ENCODE measurements around the gene RSF1. TPM values are rescaled to one million over a fixed set of nuclear protein-coding genes. Genes with fewer than 3 reads are reported as not detected.

The RSF1 gene
- polyA plus RNA-seq, 1 donor, result 33.3 TPM

- no peak for DNase-seq (ENCODE audit: low read depth)
Observed at GRCh38 chr11:77801477-77801876, 19.0 kb downstream of the RSF1 start.

- DNase-seq (ENCODE audit: low read depth), result no peak
Observed at GRCh38 chr11:77800449-77800848, 20.1 kb downstream of the RSF1 start.

DNA sequence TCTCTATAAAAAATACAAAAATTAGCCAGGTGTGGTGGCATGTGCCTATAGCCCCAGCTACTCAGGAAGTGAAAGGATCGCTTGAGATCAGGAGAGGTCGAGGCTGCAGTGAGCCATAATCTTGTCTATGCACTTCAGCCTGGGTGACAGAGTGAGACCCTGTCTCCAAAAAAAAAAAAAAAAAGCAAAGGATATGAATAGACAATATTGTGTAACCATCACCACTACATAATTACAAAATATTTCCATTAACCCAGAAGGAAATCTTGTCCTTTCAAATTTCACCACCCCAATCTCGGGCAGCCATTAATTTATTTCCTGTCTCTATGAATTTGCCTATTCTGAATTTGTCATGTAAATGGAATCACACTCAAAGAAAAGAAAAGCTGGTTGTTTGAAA is 21.2 kb downstream of the RSF1 start:
- no peak for DNase-seq (ENCODE audit: low read depth)

DNA sequence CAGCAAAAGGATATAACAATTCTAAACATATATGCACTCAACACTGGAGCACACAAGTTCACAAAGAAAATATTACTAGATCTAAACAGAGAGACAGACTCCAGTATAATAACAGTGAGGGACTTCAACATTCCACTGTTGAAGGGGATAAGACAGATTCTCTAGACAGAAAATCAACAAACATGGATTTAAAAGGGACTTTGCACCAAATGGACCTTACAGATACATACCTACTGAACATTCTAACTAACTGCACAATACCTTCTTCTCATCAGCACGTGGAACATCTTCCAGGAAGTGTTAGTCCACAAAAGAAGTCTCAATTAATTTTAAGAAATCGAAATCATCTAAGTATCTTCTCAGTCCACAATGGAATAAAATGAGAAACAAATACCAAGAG is 26.6 kb downstream of the RSF1 start:
- DNase-seq (ENCODE audit: low read depth), result no peak

GRCh38 chr11:77791301-77791700 is 29.2 kb downstream of the RSF1 start:
- DNase-seq (ENCODE audit: low read depth), result no peak

DNA sequence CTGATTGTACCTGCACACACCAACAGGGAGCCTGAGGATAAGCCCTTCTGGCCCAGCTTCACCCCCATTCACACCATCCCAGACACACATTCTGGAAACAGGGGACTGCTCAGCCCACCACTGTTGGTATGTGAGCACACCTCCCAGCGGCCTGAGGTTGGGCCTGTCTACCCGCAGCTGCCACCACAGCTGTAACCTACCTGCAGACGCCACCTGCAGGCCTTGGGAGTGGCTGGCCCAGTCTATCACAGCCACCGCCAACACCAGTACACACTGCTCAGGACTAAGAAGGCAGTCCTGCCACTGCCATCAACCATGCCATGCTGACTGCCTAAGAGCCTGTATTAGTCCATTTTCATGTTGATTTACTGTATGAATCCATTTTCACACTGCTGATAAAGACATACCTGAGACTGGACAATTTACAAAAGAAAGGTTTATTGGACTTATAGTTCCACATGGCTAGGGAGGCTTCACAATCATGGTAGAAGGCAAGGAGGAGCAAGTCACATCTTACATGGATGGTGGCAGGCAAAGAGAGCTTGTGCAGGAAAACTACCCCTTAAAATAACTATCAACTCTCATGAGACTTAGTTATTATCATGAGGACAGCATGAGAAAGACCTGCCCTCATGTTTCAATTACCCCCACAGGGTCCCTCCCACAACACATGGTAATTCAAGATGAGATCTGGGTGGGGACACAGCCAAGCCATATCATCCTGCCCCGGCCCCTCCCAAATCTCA is 30.6 kb downstream of the RSF1 start:
- no peak for DNase-seq (ENCODE audit: low read depth)

GRCh38 chr11:77789061-77789730 is 31.3 kb downstream of the RSF1 start:
- DNase-seq (ENCODE audit: low read depth), result no peak

DNA sequence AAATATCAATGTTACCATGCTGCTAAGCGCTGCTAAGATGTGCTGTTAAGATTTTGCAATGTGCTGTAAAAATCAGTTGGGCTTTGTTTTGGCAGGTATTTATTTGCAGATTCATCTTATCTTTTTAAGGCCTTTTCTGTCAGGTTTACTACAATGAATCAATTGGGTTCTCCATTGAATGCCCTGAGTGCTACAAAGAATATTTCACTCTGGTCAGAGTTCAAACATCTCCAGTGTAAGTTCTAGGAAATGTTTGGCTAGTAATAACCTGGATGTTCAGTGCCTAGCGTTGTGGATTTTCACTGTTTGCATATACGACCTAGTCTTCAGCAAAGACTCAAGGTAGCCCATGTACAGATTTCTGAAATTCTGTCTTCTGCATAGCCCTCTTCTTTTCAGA is 36.0 kb downstream of the RSF1 start:
- no peak for DNase-seq (ENCODE audit: low read depth)

GRCh38 chr11:77783025-77783424 is 37.5 kb downstream of the RSF1 start:
- no peak for DNase-seq (ENCODE audit: low read depth)

DNA sequence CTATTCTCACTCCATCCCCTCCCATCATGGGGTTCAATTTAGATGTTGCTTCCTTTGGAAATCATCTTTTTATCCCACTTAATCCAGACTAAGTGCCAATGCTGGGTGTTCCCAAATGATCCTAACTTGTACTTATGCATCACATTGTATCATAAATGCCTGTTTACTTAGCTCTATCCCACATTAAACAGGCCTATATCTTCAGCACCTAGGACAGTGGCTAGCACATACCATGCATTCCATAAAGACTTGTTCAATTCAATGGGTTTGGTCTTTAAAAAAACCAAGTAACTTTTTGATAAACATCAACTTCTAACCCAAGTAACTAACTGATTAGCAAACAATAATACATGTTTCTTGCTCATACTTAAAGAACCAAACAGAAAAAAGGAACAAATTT is 40.6 kb downstream of the RSF1 start:
- DNase-seq (ENCODE audit: low read depth), result no peak

GRCh38 chr11:77778549-77778948 is 42.0 kb downstream of the RSF1 start:
- no peak for DNase-seq (ENCODE audit: low read depth)

DNA sequence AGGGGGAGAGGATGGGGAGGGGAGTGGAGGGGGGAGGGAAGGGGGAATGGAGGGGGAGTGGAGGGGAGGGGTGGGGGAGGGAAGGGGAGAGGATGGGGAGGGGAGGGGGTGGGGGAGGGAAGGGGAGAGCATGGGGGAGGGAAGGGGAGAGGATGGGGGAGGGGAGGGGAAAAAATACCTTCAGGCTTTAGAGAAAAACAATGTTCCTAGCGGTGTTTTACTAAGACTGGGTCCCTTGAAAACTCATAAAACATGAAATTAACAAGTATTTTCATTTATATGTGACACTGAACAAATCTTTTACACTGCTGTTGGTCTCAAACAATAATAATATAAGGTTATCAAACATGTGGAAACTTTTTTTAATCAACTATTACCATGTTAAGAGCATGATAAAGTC is 42.4 kb downstream of the RSF1 start:
- DNase-seq (ENCODE audit: low read depth), result no peak

DNA sequence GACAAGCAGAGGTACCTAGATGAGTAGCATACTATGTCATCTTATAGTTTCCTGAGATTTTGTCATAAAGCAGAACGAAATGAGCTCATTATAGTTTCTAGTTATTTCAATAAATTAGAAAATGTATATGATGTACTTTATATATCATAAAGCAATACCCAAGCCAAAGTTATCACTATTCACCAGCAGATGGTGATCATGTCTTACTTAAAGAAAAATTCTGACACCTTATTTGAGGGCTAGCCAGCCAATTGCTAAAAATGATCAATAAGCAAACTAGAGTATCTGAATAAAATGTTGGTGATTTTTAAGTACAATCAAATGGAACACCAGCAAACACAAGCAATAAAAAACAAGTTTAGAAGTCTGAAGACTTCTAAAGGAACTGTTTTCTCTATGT is 44.1 kb downstream of the RSF1 start:
- no peak for DNase-seq (ENCODE audit: low read depth)

DNA sequence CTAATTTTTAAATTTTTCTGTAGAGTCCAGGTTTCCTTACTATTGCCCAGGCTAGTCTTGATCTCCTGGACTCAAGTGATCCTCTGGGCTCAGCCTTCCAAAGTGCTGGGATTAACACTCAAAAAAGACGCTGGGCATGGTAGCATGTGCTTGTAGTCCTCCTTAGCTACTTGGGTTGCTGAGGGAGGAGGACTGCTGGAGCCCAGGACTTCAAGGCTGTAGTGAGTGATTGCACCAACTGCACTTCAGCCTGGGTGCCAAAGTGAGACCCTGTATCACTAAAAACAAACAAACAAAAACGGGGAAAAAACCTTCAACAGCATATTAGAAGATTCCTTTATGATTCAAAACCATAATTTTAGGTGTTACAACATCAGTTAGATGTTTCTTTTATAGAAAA is 44.6 kb downstream of the RSF1 start:
- DNase-seq (ENCODE audit: low read depth), result no peak

DNA sequence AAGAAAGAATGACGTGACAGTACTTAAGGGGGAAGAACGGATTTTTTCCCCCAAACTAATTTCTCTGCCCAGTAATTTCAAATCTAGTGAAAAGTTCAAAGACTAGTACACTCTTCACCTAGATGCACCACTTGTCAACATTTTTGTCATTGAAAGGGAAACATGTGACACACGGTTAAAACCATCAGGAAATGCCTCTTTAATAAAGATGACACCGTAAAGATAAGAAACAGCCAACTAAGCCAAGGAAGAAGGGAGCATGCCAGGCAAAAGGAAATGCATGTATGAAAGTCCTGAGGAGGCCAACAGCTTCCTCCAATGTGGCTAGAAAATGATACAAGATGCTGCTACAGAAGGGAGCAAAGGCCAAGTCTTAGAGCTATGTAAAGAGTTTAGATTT is 49.4 kb downstream of the RSF1 start:
- DNase-seq (ENCODE audit: low read depth), result no peak

- DNase-seq (ENCODE audit: low read depth), result no peak
Observed at GRCh38 chr11:77770629-77771028, 49.9 kb downstream of the RSF1 start.

GRCh38 chr11:77762426-77762825 is 58.1 kb downstream of the RSF1 start:
- no peak for DNase-seq (ENCODE audit: low read depth)

DNA sequence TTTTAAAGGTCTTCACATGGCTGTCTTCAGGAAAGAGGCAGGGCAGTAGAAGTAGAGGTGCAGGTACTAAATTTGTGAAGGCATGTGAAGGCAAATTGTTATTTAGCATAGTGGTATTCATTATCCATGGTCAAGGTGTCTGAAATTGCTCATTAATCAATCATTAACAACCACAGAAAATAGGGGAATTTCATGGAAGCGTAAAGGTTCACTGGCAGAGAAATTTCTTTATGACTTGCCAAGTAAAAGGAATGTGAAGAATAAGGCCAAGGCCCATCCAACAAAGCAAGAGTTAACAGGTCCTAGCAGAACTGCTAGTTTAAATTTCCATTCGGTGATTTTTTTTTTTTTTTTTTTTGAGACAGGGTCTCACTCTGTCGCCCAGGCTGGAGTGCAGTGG is 59.0 kb downstream of the RSF1 start:
- no peak for DNase-seq (ENCODE audit: low read depth)

GRCh38 chr11:77758331-77758730 is 62.2 kb downstream of the RSF1 start:
- no peak for DNase-seq (ENCODE audit: low read depth)

DNA sequence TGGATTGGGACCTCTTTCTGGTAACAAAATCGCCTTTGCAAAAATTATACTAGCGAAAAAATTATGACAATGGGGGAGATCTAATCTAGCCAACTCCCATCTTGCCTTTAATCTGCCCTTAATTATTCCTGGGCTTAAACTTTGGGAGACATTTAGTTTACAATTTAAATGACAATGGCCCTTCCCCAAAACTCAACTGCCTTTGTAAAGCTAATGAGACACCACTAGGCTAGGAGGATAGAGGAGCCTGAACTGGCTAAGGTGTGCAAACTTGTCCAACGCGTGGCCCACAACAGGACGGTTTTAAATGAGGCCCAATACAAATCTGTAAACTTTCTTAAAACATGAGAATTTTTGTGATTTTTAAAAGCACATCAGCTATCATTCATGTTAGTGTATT is 67.3 kb downstream of the RSF1 start:
- DNase-seq (ENCODE audit: low read depth), result no peak

DNA sequence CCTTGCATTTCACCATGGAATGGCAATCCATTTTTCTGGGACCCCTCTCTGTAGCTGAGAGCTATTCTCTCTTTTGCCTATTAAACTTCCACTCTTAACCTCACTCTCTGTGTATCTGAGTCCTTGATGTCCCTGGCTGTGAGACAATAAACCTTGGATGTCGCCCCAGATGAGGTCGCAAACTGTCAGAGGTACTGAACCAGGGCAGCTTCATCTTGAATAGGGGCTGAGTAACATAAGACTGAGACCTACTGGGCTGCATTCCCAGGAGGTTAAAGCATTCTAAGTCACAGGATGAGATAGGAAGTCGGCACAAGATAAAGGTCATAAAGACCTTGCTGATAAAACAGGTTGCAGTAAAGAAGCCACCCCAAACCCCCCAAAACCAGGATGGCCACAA is 68.0 kb downstream of the RSF1 start:
- DNase-seq (ENCODE audit: low read depth), result no peak

DNA sequence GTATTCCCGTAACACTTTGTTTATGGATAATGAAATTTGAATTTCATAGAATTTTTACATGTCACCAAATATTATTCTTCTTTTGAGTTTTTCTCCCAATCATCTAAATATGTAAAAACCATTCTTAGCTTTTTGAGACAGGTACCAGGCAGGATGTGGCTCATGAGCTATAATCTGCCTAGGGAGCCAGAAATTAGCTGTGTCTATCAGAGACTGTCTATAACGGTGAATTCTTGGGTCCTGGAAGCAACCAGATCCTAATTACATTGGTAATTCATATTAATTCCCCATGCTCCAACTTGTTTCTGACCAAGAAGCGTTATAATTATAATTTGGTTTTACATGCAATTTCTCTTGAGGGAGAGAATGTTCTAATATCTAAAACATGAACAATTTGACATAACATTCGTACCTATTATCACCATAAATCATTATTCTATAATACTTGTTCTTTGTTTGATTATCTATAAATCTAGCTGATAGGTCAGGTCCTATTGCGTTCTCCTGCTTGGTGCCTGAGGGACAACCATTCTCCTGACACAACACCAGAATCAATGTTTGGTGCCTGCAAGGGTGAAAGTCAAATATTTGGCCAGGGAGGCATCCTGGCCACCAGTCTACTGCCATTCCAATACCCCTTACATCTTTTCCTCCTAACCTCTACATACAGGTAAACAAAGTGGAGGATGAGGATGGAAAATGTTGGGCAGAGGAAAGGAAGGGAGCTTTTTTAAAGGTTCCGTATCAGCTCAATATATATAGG is 69.9 kb downstream of the RSF1 start:
- DNase-seq (ENCODE audit: low read depth), result no peak

- DNase-seq (ENCODE audit: low read depth), result no peak
Observed at GRCh38 chr11:77749232-77749631, 71.3 kb downstream of the RSF1 start.

Measured in forelimb muscle (tissue), 1 donor.